AML-193 (cell line): ENCODE measurements around the gene PAX7.
"Not testable (repeated sequence)": the region's sequence is repeated elsewhere in the genome, so short reads cannot be mapped to it uniquely, and the experiment has no call there.

Experiments used
- DNase-seq, 2 experiments: peaks; one replicate each; lab custom pipeline; 2025; lab: John Stamatoyannopoulos, UW

The PAX7 gene

DNA sequence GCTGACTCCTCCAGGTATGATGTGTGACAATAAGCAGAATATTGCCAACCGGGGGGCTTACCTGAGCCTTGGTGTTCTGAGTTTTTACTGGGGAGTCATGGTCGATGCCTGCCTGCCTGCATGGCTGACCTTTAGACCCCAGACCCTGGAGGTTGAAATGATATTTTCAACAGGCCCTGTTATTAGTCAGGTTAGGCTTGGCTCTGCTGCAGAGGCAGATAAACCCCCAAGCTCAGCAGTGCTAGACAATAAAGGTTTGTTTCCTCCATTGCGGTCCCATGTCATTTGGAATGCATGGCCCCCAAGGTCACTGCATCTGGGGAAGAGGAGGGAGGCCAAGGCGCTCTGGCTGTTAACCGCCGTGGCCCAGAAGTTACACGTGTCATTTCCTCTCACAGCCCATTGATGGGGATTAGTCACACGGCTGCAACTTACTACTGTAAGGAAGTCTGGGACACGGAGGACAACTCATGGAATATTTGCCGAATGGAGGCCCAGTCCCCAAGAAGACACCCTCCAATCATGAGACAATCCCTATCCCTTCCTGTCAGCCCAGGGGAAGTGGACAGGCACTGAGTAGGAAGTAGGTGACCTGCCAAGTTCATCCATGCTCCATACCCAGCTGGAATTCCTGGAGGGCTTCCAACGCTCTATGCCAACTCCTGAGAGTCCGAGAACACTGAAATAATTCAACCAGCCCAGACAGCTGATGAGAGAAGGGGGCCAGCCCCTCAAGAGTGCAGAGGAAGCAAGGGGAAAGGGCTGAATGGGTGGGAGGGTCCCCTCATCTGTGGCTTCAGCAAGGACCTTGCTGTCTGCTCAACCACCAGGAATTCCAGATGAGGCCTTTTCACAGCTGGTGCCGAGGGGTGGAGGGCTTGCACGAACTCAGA is 131.5 kb downstream of the PAX7 start:
- DNase-seq = no peak

DNA sequence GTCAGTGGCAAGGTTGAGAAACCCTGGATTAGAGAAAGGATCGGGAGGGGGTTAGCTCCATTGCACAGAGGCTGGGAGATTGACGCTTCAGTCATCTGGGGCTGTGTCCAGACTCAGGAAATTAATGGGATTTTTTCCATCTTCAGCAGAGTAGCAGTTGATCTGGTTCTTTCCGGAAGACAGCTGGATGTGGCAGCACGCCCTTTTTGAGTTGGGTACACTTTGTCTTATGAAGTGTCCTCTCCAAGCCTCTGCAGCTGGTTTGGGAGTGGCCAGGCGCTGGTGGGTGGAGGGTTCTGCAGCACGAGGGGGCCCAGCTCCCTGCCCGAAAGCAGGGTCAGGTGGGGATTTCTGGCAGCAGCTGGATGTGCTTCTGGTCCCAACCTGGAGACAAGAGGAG is 133.7 kb downstream of the PAX7 start:
- DNase-seq = no peak

DNA sequence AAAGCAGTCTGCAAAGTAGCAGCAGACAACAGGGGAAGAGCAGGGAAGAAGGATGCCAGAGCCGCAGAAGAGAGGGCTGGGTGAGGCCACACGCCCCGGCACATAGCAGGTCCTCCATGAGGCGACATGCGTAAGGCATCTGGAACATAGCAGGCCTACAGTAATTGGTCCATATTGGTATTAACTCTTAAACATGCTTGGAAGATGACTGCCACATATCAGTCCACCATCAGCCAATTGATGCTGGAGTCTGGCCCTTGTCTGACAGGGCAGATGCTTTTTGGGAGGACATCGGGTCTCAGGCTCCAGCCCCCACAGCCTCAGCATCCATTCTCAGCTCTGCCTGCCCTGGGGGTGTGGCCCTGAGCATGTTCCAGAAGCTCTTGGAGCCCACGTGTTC is 135.1 kb downstream of the PAX7 start:
- no peak for DNase-seq

GRCh38 chr1:18766328-18766727 is 135.7 kb downstream of the PAX7 start:
- DNase-seq = no peak

DNA sequence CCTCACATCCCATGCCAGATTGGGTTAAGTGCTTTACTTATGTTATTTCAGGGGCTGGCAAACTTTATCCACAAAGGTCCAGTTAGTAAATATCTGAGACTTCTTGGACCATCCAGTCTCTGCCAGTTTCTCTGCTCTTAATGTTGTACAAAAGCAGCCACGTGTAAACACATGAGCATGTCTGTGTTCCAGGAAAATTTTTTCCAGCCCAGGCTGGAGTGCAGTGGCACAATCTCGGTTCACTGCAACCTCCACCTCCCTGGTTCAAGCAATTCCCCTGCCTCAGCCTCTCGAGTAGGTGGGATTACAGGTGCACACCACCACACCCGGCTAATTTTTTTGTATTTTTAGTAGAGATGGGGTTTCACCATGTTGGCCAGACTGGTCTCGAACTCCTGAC is 136.9 kb downstream of the PAX7 start:
- DNase-seq = not testable (repeated sequence)

- no peak for DNase-seq
Observed at GRCh38 chr1:18768086-18768485, 137.4 kb downstream of the PAX7 start.

DNA sequence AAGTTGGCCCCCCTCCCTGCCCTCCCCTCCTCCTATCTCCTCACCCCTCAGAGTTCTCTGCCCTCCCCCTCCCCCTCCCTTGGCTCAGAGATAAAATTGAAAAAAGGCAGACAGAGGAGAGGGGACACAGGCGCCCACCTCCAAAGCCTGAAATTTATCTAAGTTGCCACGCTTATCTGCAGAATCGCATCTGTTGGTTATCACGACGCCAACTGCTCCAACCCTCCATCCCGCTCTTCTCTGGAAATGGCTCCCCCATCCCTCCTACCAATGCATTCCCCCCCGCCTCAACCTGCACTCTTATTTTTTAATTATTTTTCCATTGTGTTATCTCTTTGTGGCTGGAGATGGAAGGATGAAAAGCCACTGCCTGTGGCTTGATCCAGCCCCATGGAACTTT is 138.5 kb downstream of the PAX7 start:
- no peak for DNase-seq

DNA sequence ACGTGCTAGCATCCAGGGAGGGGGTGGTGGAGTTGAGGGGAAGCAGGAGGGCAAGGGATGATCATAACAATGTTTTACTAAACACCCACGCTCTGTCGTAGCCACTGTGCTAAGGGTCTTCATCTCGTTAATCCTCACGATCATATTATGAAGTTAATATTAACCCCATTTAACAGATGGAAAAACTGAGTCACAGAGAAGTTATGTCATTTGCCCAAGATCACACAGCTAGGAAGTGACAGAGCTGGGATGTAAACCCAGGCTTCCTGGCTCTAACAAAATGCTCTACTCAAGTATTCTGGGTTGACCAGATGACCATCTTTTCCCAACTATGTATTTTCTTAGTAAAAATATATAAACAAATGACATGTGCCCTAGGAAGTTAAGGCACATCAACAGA is 140.2 kb downstream of the PAX7 start:
- DNase-seq = no peak

GRCh38 chr1:18773753-18774152 is 143.1 kb downstream of the PAX7 start:
- DNase-seq = no peak

DNA sequence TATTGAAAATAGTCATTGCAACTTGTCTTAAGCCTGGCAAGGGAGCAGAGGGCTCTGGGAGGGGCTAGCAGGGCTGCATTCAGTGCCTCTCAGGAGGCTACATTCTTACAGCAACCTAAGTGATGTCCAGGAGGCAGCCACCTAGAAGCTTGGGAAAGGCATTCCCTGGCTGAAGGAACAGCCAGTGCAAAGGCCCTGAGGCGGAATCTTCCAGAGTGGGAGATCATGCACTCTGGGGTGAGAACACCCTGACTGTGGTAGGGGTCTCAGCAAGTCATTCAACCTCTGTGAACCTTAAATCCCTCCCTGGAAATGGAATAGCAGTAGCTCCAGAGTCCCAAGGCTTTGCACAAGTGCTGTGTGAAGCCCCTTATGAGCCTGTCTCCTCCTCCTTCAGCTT is 144.7 kb downstream of the PAX7 start:
- no peak for DNase-seq

GRCh38 chr1:18776777-18777176 is 146.1 kb downstream of the PAX7 start:
- no peak for DNase-seq

- DNase-seq = no peak
Observed at GRCh38 chr1:18778437-18778836, 147.8 kb downstream of the PAX7 start.

DNA sequence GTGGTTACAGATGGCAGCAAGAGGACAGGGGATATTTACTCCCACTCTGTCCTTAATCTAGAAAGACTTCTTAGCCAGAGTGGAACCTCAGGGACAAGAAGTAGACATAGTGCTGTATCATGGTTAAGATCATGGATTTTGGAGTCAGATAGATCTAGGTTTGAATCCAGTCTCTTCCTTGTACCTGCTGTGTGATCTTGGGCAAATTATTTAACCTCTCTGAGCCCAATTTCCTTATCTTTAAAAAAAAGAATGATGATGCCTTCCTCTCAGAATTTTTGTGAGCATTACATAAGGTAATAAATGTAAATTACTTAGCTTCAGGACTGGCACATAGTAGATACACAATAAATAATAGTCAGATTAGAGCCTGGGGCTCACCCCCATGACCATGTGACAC is 150.4 kb downstream of the PAX7 start:
- no peak for DNase-seq

DNA sequence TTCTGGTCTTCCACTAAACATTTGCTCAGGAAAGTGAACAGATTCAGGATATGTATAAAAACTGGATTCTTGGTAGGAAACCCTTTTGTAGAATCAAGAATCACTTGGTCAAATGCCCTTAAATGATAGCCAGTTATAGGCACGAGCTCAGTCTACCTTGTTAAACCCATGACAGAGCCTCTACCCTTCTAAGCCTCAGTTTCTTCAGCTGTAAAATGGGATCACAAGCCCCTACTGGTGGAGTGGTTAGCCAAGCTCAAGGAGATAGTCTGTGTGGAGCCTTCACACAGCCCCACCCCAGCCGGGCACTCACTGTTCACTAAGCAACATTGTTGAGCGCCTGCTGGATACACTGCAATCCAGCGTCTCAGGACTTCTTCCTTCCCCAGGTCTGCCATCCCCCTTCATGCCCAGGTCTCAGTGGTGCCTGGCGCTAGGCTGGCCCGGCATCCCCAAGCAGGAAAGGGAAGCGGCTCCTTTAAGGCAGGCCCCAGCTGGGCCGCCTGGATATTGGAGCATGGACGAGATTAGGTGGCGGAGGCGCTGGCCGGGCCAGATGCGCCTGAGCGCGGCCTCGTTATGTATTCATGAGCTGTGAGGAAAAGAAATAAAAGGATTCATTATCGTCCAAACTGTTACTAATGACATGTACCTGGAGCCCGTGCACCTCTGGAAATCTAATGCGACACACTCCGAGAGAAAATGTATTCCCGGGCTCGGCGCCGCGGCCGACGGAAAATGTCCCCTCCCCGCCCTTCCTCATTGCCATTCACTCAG is 153.2 kb downstream of the PAX7 start:
- no peak for DNase-seq

DNA sequence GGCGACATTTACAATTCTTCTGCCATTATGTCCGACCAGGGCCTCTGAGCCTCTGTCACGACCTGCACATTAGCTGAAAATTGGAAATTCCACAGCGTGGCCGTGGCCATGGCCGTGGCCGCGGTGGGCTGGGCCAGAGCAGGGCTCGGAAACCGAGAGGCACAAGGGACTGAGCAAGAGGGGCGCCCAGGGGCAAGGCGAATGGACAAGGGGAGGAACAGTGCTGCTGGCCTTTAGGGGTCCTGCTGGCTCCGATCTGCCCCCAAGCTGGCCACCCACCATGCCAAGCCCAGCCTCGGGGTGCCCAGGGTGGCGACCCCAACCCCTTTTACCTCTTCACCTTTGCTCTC is 153.8 kb downstream of the PAX7 start:
- DNase-seq = no peak

GRCh38 chr1:18786149-18786548 is 155.5 kb downstream of the PAX7 start:
- DNase-seq = no peak

GRCh38 chr1:18787825-18788385 is 157.3 kb downstream of the PAX7 start:
- DNase-seq = no peak

- no peak for DNase-seq
Observed at GRCh38 chr1:18789246-18789645, 158.6 kb downstream of the PAX7 start.

GRCh38 chr1:18792747-18793146 is 162.1 kb downstream of the PAX7 start:
- DNase-seq = no peak

DNA sequence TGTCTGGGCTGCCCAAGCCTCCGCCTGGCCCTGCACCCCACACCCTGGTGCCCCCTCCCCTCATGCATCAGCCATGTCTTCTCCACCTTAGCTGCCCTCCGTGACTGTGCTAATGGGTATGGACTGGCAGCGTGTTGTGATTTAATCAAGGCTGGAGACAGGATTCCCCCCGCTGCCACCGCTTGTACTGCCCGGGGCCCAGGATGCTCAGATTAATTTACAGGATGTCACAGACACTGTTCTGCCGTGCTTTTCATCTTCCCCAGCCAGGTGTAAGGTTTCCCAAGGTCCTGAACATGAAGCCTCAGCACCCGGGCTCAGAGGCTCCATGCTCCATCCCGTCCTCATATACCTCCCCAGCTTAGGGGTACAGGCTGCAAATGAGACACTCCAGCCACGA is 162.5 kb downstream of the PAX7 start:
- DNase-seq = no peak

DNA sequence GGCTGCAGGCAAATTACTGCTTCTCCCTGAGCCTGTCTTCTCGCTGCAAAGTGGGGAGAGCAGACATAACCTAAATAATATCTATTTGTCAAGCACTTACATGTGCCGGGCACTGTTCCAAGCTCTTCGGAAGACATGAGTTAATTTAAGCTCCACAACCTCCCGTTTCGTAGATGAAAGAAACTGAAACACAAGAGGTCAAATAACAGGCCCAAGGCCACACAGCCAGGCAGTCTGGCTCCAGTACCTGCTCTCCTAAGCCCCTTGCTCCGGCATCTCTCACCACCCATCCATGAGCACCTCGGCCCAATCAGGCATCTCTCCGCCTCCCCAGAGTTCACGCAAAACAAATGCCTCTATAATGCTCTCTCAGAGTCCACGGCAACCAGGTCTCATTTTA is 163.4 kb downstream of the PAX7 start:
- no peak for DNase-seq

DNA sequence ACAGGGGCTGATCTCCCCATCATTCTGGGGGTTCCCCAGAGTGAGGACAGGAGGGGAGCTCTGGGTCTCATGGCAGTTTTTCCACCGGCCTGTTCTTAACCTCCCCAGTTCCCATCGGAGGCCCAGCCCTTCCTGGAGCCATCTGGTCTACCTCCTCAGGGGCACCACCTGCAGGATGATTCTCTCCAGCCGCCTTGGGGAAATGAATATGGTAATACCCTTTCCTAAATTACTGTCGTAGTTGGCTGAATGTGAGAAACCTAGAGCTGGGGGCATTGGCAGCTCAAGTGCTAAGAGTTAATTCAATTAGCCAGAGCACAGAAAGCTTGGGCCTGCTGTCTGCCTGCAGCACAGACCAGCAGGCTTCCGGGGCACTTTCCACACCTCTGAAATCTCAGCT is 163.9 kb downstream of the PAX7 start:
- no peak for DNase-seq

DNA sequence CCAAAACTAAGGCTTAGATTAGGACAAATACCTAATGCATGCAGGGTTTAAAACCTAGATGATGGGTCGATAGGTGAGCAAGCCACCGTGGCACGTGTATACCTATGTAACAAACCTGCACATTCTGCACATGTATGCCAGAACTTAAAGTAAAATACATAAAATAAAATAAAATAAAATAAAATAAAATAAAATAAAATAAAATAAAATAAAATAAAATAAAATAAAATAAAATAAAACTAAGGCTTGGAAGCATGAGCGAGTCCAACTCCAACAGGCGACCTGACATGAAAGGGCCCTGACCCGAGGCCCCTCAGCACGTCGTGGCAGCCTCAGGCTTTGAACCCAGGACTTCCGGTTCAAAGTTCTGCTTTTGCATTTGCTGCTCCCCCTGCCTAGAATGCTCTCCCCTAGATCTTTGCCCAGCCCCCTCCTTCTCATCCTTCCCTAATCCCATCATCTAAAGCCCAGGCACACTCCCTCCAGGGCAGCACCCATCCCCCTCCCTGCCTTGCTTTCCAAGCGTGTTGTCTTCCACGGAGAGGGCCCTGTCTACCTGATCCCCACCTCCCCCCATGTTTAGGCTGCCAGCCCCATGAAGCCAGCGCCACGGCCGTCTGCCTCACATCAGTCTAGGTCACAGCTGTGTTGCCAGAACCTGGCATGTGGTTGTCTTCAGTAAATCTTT is 164.5 kb downstream of the PAX7 start:
- no peak for DNase-seq
